GF-D8 (cell line): ENCODE results near the gene BCL6B.
"Not testable (repeated sequence)": the region's sequence is repeated elsewhere in the genome, so short reads cannot be mapped to it uniquely, and the experiment has no call there.

Experiments
- DNase-seq: peaks from one replicate; lab custom pipeline; 2025; lab: John Stamatoyannopoulos, UW

BCL6B gene

GRCh38 chr17:7022781-7023571 lies at the start of gene BCL6B:
Gene BCL6B (plus strand): TSS chr17:7023050. CDS start chr17:7023672, 622 bp downstream.
- no peak for DNase-seq

GRCh38 chr17:6979440-6979839 lies 43.4 kb upstream of the BCL6B start:
- DNase-seq: not testable (repeated sequence)

- peak; percentile 8 for DNase-seq
Measured at GRCh38 chr17:6981426-6981825, 41.4 kb upstream of the BCL6B start.

GRCh38 chr17:6985266-6985665 lies 37.6 kb upstream of the BCL6B start:
- no peak for DNase-seq

GRCh38 chr17:6986676-6987075 lies 36.2 kb upstream of the BCL6B start:
- DNase-seq: no peak

GRCh38 chr17:6989779-6990178 lies 33.1 kb upstream of the BCL6B start:
- no peak for DNase-seq

GRCh38 chr17:6993613-6994056 lies 29.2 kb upstream of the BCL6B start:
- not testable (repeated sequence) for DNase-seq

GRCh38 chr17:6994118-6994598 lies 28.7 kb upstream of the BCL6B start:
- DNase-seq: no peak

GRCh38 chr17:6994666-6995256 lies 28.1 kb upstream of the BCL6B start:
- no peak for DNase-seq

- no peak for DNase-seq
Measured at GRCh38 chr17:6995500-6996255, 27.2 kb upstream of the BCL6B start, which contains the start of gene ALOX12. Gene ALOX12 (plus strand): TSS chr17:6996049. CDS start chr17:6996118, 69 bp downstream.

GRCh38 chr17:6996256-6997011 lies 26.4 kb upstream of the BCL6B start:
- no peak for DNase-seq

GRCh38 chr17:6997171-6997570 lies 25.7 kb upstream of the BCL6B start:
- DNase-seq: no peak

- DNase-seq: no peak
Measured at GRCh38 chr17:6998855-6999508, 23.9 kb upstream of the BCL6B start.

- no peak for DNase-seq
Measured at GRCh38 chr17:7001318-7001961, 21.4 kb upstream of the BCL6B start.

GRCh38 chr17:7002288-7003047 lies 20.4 kb upstream of the BCL6B start:
- DNase-seq: no peak

- DNase-seq: no peak
Measured at GRCh38 chr17:7003745-7004144, 19.1 kb upstream of the BCL6B start.

GRCh38 chr17:7004398-7005253 lies 18.2 kb upstream of the BCL6B start:
- no peak for DNase-seq

- no peak for DNase-seq
Measured at GRCh38 chr17:7005716-7006115, 17.1 kb upstream of the BCL6B start.

- DNase-seq: no peak
Measured at GRCh38 chr17:7007143-7007542, 15.7 kb upstream of the BCL6B start.
